Liver (tissue), 3 donors: Measurements from ENCODE around the gene ATXN1.

Source experiments
- GABPA ChIP-seq, 2 donors: IDR thresholded peaks in 1 of 2; conservative IDR thresholded peaks in 1 of 2; 2 replicates each; pipeline ENCODE4 v1.6.1; 2016; ENCODE audit warnings: antibody characterized with exemption in 2 of 2, mild to moderate bottlenecking in 1 of 2, moderate library complexity in 1 of 2
- RXRA ChIP-seq, 2 donors: IDR thresholded peaks; 2 replicates each; pipeline ENCODE4 v1.6.1; 2017 to 2018; ENCODE audit warnings: antibody characterized with exemption in 2 of 2, mild to moderate bottlenecking in 1 of 2
- YY1 ChIP-seq: IDR thresholded peaks from 2 replicates; pipeline ENCODE4 v1.6.1; 2016; ENCODE audit warnings: antibody characterized with exemption, mild to moderate bottlenecking
- TF ChIP-seq, protein P1 (sequence below): IDR thresholded peaks from 2 replicates; pipeline ENCODE4 v1.6.1; 2016; ENCODE audit warnings: antibody characterized with exemption
- TF ChIP-seq, protein P2 (sequence below): fragments of 150-350 bp; IDR thresholded peaks from 2 replicates; pipeline ENCODE4 v1.5.1; 2017; ENCODE audit warnings: improper control_type of control experiment, low read depth, low read length; ENCODE audit not compliant: missing input control
- TF ChIP-seq, protein P3 (sequence below): IDR thresholded peaks from 2 replicates; pipeline ENCODE4 v1.6.1; 2016; ENCODE audit warnings: antibody characterized with exemption, mild to moderate bottlenecking
- donor health status: healthy.
- donor health status: healthy.

DNA sequence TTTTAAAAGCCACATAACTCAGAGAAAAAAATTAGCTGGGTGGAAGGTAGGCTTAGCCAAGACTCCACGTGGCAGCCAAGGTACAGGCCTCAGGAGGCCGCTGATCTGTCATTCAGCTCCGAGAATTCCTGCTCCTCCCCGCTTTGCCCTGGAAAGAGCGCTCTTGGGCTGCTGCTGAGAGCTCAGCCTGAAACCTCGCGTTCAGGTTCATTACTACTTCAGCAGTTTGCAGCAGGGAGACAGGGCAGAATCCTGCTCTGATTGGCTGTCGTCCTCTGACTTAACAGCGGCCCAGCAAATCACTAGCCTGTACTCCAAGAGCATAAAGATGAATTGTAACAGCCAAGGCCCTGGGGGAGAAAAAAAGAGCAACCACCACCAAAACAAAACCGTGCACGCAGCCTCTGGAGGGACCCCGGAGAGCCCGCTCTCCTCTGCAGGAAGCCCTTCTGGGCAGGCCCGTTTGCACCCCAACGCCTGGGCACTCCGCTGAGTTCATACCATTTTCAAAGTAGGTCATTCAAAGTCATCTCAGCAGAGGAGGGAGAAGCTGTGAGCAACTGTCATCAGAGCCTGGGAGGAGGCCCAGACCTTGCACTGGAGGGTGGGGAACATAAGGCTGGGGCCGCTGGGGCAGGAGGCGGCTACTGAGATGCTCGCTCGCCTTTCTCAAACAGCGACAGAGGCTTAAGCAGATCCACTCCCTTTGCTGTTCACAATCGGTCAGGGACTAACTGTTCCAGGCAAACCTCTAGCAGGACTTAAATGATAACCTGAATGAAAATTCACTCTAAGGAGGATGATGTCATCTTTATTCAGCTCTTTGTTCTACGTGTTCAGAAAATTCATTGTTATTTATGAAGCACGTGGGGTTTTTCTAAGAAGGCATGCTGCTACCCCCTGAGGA is 42.3 kb upstream of the ATXN1 start:
- TF ChIP-seq, protein P1, sequence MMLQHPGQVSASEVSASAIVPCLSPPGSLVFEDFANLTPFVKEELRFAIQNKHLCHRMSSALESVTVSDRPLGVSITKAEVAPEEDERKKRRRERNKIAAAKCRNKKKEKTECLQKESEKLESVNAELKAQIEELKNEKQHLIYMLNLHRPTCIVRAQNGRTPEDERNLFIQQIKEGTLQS = no peak
- TF ChIP-seq, protein P2, sequence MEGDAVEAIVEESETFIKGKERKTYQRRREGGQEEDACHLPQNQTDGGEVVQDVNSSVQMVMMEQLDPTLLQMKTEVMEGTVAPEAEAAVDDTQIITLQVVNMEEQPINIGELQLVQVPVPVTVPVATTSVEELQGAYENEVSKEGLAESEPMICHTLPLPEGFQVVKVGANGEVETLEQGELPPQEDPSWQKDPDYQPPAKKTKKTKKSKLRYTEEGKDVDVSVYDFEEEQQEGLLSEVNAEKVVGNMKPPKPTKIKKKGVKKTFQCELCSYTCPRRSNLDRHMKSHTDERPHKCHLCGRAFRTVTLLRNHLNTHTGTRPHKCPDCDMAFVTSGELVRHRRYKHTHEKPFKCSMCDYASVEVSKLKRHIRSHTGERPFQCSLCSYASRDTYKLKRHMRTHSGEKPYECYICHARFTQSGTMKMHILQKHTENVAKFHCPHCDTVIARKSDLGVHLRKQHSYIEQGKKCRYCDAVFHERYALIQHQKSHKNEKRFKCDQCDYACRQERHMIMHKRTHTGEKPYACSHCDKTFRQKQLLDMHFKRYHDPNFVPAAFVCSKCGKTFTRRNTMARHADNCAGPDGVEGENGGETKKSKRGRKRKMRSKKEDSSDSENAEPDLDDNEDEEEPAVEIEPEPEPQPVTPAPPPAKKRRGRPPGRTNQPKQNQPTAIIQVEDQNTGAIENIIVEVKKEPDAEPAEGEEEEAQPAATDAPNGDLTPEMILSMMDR = no peak
- TF ChIP-seq RXRA (IDR thresholded peaks at IDR 0.05) (no peak), GABPA (IDR thresholded peaks at IDR 0.05 in 1 of 2, conservative IDR thresholded peaks at IDR 0.05 in 1 of 2) (no peak), YY1 (no peak)
- TF ChIP-seq, protein P3, sequence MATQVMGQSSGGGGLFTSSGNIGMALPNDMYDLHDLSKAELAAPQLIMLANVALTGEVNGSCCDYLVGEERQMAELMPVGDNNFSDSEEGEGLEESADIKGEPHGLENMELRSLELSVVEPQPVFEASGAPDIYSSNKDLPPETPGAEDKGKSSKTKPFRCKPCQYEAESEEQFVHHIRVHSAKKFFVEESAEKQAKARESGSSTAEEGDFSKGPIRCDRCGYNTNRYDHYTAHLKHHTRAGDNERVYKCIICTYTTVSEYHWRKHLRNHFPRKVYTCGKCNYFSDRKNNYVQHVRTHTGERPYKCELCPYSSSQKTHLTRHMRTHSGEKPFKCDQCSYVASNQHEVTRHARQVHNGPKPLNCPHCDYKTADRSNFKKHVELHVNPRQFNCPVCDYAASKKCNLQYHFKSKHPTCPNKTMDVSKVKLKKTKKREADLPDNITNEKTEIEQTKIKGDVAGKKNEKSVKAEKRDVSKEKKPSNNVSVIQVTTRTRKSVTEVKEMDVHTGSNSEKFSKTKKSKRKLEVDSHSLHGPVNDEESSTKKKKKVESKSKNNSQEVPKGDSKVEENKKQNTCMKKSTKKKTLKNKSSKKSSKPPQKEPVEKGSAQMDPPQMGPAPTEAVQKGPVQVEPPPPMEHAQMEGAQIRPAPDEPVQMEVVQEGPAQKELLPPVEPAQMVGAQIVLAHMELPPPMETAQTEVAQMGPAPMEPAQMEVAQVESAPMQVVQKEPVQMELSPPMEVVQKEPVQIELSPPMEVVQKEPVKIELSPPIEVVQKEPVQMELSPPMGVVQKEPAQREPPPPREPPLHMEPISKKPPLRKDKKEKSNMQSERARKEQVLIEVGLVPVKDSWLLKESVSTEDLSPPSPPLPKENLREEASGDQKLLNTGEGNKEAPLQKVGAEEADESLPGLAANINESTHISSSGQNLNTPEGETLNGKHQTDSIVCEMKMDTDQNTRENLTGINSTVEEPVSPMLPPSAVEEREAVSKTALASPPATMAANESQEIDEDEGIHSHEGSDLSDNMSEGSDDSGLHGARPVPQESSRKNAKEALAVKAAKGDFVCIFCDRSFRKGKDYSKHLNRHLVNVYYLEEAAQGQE = no peak
